Large intestine (tissue), 3 donors: ENCODE data around the gene HEXIM2. TPM values are rescaled to one million over a fixed set of nuclear protein-coding genes. Genes with fewer than 3 reads are reported as not detected.
A peak's percentile ranks its signal among the peaks of the same experiment; 100 is the strongest.

Experiments
- DNase-seq, 2 donors: peaks; one replicate each; pipeline versions ENCODE4 v3.0.0 to v3.0.0-alpha.2; 2013
- H3K27ac ChIP-seq: one replicate; pipeline ENCODE4 v1.5.1; 2013; ENCODE audit warnings: low read length
- H3K27me3 ChIP-seq: 2 replicates; pipeline ENCODE4 v1.6.1; 2013; ENCODE audit warnings: low read length; ENCODE audit not compliant: control insufficient read depth, insufficient read depth
- H3K36me3 ChIP-seq: 2 replicates; pipeline ENCODE4 v1.6.1; 2013; ENCODE audit warnings: low read length; ENCODE audit not compliant: control insufficient read depth, insufficient read depth
- H3K4me1 ChIP-seq: one replicate; pipeline ENCODE4 v1.6.1; 2013; ENCODE audit warnings: low read length; ENCODE audit not compliant: control insufficient read depth, insufficient read depth
- H3K4me3 ChIP-seq: one replicate; pipeline ENCODE4 v1.5.1; 2013; ENCODE audit warnings: low read length
- H3K9me3 ChIP-seq: one replicate; pipeline ENCODE4 v1.6.1; 2013; ENCODE audit warnings: mild to moderate bottlenecking, low read depth, low read length, moderate library complexity; ENCODE audit not compliant: control insufficient read depth
- WGBS: methylation state at CpG from one replicate; pipeline ENCODE4 v1.1.5; 2013; ENCODE audit warnings: low lambda C conversion rate; ENCODE audit not compliant: insufficient coverage; 5-methylcytosine and 5-hydroxymethylcytosine counted together
- polyA plus RNA-seq: library from polyadenylated mRNA; unstranded; fragments of 120-200 nt; gene quantifications from one replicate; pipeline ENCODE4 v1.2.1, GENCODE V29; 2013

The HEXIM2 gene
- polyA plus RNA-seq, 1 donor, result 11.1 TPM

- H3K27me3 ChIP-seq, result no peaks in the 10 kb centered on the region
- peak overlapping the region; percentile 47 for H3K4me3 ChIP-seq
- H3K36me3 ChIP-seq, result no peaks in the 10 kb centered on the region
- H3K9me3 ChIP-seq, result no peaks in the 10 kb centered on the region
- H3K4me1 ChIP-seq, result peaks cover 29% of the 10 kb centered on the region
- peak in 1 of 2 donors; percentile 74 for DNase-seq
- H3K27ac ChIP-seq, result peak overlapping the region; percentile 75
- no CpG with 5 or more reads among the region's 71 CpGs for WGBS
Observed at GRCh38 chr17:45144199-45145034, 17.3 kb upstream of the HEXIM2 start.

- WGBS, result no CpG with 5 or more reads among the region's 8 CpGs
Observed at GRCh38 chr17:45145035-45145389, 16.7 kb upstream of the HEXIM2 start.

GRCh38 chr17:45146166-45146565, 15.5 kb upstream of the HEXIM2 start:
- H3K4me1 ChIP-seq, result peaks cover 34% of the 10 kb centered on the region

More at GRCh38 chr17:45145035-45145389, 16.7 kb upstream of the HEXIM2 start:
- H3K4me1 ChIP-seq, result peaks cover 29% of the 10 kb centered on the region
- no peaks in the 10 kb centered on the region for H3K9me3 ChIP-seq
- DNase-seq, result peak in 1 of 2 donors; percentile 18
- peak overlapping the region; percentile 69 for H3K27ac ChIP-seq
- no peaks in the 10 kb centered on the region for H3K27me3 ChIP-seq
- H3K36me3 ChIP-seq, result no peaks in the 10 kb centered on the region
- H3K4me3 ChIP-seq, result peak overlapping the region; percentile 47

DNA sequence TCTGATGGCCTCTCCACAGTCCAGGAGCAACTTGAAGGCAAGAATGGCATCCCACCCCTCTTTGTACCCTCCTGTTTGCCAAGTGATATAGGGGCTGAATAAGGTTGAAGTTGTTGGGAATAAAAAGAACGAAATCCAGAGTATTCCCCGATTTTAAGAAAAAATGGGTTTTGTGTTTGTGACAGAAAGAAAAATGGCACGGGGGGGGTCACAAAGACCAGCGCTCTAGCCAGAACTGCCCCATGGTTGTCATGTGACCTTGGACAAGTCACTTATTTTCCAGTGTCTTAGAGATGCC, 15.1 kb upstream of the HEXIM2 start:
- H3K9me3 ChIP-seq, result no peaks in the 10 kb centered on the region
- no peaks in the 10 kb centered on the region for H3K27me3 ChIP-seq
- H3K4me3 ChIP-seq, result peak overlapping the region; percentile 62
- WGBS, result 100% methylated on average over 1 of the region's 4 CpGs
- H3K4me1 ChIP-seq, result peaks cover 38% of the 10 kb centered on the region
- H3K27ac ChIP-seq, result peak overlapping the region; percentile 92
- H3K36me3 ChIP-seq, result no peaks in the 10 kb centered on the region
- no peak for DNase-seq

More at GRCh38 chr17:45146166-45146565, 15.5 kb upstream of the HEXIM2 start:
- Histone ChIP-seq H3K4me3 (no peak overlapping the region), H3K27ac (peak overlapping the region; percentile 92), H3K9me3 (no peaks in the 10 kb centered on the region), H3K27me3 (no peaks in the 10 kb centered on the region), H3K36me3 (no peaks in the 10 kb centered on the region)
- WGBS, result no CpG with 5 or more reads among the region's 10 CpGs
- DNase-seq, result peak in 1 of 2 donors; percentile 12

GRCh38 chr17:45146890-45147580, 14.6 kb upstream of the HEXIM2 start:
- H3K36me3 ChIP-seq, result no peaks in the 10 kb centered on the region
- peaks cover 42% of the 10 kb centered on the region for H3K4me1 ChIP-seq
- no peaks in the 10 kb centered on the region for H3K9me3 ChIP-seq
- WGBS, result no CpG with 5 or more reads among the region's 29 CpGs
- peak; percentile 91 to 93 for DNase-seq
- peak overlapping the region; percentile 62 for H3K4me3 ChIP-seq
- H3K27ac ChIP-seq, result peak overlapping the region; percentile 92
- no peaks in the 10 kb centered on the region for H3K27me3 ChIP-seq

DNA sequence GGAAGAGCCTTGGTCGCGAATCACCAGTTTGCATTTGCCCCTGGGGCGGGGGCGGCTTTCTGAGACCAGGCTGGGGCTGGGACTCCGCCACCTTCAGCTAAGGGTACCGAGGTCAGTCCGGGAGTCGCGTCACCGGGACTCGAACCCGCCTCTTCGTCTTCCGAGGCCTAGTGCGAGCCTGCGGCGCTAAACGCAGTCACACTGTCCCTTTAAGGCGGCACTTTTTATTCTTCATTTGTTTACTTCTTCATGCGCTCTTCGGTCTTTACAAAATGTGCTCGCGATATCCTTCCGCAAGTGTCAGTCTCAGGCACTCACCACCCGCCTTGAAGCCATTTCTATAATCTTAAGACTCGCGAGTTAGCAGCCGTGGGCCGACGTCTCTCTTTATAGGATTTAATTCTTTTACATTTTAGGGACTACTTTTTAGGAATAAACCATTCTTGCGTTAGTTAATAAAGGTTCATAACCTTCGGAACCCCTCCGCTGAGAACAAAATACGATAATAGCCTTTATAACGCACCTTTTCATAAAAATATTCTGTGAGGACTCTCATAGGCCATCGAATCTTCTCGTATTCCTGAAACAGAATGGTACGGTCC, 14.0 kb upstream of the HEXIM2 start:
- peak; percentile 90 to 94 for DNase-seq
- peak overlapping the region; percentile 92 for H3K27ac ChIP-seq
- WGBS, result 0% methylated on average over 1 of the region's 38 CpGs
- peaks cover 42% of the 10 kb centered on the region for H3K4me1 ChIP-seq
- H3K36me3 ChIP-seq, result no peaks in the 10 kb centered on the region
- H3K4me3 ChIP-seq, result peak overlapping the region; percentile 62
- H3K27me3 ChIP-seq, result no peaks in the 10 kb centered on the region
- H3K9me3 ChIP-seq, result no peaks in the 10 kb centered on the region

DNA sequence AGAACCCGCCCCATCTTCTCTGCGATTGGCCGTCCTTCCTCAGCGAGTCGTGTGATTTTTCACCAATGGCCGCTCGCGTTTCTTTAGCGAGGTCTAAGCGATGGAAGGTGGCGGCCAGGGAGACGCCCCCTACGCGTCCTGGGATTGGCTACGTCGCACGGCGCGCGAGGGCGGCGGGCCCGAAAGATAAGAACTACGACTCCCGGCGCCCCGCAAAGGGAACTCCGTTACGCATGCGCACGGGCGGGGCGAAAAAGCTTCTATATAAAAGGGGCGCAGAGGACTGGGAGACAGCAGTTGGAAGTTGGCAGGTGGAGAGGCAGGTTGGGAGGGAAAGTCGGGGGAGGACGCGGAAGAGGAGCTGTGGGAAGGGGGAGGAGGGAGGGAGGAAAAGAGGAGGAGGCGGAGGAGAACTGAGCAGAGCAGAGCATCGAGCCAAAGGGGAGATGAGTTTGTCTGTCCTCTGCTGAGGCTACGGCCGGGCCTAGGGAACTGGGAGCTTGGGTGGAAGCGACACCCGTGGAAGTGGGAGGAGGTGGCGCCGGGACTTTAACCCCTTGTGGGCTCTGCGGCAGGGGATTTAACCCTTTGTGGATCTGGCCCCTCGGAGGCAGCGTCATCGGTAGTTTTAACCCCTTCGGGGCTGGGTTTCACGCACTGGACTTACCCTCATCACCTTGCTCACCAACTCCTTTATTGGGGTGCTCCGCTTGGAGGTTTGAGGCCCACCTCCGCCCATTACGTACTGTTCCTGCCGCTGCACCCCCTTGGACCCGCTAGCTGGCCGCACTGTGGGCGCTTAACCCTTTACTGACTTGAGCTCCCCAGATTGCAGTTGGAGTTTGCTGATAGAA, 13.3 kb upstream of the HEXIM2 start, which contains the start of gene HEXIM1:
Gene HEXIM1, plus strand, starts transcription at position 293 of the 854 bp plus-strand sequence. CDS start 716 bp downstream, outside the sequence.
- no CpG with 5 or more reads among the region's 58 CpGs for WGBS
- H3K4me1 ChIP-seq, result peaks cover 40% of the 10 kb centered on the region
- peak; percentile 100 for DNase-seq

DNA sequence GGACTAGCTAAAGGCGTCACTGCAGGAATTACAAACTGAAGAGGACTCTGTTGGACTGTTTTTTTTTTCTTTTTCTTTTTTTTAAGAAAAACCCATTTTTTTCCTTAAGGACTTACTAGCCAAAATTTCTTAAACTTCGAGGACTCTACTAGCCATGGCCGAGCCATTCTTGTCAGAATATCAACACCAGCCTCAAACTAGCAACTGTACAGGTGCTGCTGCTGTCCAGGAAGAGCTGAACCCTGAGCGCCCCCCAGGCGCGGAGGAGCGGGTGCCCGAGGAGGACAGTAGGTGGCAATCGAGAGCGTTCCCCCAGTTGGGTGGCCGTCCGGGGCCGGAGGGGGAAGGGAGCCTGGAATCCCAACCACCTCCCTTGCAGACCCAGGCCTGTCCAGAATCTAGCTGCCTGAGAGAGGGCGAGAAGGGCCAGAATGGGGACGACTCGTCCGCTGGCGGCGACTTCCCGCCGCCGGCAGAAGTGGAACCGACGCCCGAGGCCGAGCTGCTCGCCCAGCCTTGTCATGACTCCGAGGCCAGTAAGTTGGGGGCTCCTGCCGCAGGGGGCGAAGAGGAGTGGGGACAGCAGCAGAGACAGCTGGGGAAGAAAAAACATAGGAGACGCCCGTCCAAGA, 12.5 kb upstream of the HEXIM2 start:
- no peaks in the 10 kb centered on the region for H3K27me3 ChIP-seq
- H3K36me3 ChIP-seq, result no peaks in the 10 kb centered on the region
- H3K9me3 ChIP-seq, result no peaks in the 10 kb centered on the region
- WGBS, result 0% methylated on average over 2 of the region's 32 CpGs
- peaks cover 34% of the 10 kb centered on the region for H3K4me1 ChIP-seq
- H3K4me3 ChIP-seq, result peak overlapping the region; percentile 65
- H3K27ac ChIP-seq, result peak overlapping the region; percentile 97
- DNase-seq, result peak; percentile 87 to 91

More for the DNA sequence above, 13.3 kb upstream of the HEXIM2 start, which contains the start of gene HEXIM1:
- no peaks in the 10 kb centered on the region for H3K36me3 ChIP-seq
- no peaks in the 10 kb centered on the region for H3K9me3 ChIP-seq
- peak within 1 kb of the TSS; percentile 97 for H3K27ac ChIP-seq
- H3K27me3 ChIP-seq, result no peaks in the 10 kb centered on the region
- H3K4me3 ChIP-seq, result peak within 1 kb of the TSS; percentile 65
